NCI-H1092 treated with DMSO at 0.1 percent for 48 hours (cell line): ENCODE results near the gene SPAG9.

Source experiments
- DNase-seq: peaks from one replicate; lab custom pipeline; 2025; lab: John Stamatoyannopoulos, UW

Gene SPAG9

DNA sequence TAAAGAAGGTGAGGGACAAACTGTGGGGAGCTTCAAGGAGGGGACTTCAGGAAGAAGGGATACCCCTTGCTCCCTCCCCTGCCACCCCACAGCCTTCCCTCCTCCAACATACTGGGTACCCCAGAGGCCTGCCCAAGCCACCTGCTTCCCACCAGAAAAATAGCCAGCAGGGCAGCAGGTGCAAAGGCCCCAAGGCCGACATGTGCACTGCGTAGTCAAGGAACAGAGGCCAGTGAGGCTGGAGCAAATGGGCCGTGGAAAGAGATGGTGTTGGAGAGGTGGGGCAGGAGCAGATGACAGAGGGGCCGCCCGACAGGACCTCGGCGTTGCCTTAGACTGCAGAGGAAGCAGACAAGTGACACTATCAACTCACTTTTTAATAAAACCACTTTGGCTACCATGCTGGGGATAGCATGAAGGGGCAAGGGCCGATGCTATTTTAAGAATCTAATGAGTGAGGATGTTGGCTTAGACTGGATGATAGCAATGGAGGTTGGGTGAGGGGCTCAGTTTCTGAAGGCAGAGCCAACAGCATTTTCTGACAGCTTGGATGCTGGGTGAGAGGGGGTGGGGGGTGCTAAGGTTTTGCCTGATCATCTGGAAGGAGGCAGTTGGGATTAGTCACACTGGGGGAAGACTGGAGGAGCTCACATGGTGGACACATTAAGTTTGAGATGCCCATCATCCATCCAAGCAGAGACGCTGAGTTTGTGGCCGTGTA, 181.7 kb downstream of the SPAG9 start:
- DNase-seq, result no peak

DNA sequence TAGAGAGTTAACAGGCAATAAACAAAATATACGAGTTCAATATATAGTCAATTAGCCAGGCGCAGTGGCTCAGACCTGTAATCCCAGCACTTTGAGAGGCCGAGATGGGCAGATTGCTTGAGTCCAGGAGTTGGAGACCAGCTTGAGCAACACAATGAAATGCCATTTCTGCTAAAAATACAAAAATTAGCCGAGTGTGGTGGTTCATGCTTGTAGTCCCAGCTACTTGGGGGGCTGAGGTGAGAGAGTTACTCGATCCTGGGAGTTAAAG, 184.7 kb downstream of the SPAG9 start:
- DNase-seq, result no peak

- peak; percentile 27 for DNase-seq
Observed at GRCh38 chr17:50935221-50935995, 185.3 kb downstream of the SPAG9 start.

DNA sequence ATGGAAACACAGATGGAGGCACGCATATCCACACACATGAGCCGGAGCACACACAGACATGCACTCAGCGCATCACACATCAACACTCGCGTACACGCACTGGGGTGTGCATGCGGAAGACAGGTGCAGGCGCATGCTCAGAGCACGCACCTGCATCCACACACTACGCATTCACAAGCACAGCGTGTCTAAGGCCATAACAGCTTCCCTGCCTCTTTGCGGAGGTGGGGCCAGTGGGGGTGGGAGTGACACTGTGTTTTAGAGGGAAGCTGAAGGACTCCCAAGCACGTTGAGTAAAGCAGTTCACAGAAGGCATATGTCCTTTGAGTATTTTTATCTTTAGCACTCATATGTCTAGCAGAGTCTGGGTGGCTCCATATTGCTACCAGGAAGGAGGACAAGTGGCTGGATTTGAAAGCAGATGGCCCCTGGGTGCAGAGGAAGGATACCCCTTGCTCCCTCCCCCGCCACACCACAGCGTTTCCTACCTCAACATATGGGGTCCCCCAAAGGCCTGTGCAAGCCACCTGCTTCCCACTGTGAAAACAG, 185.9 kb downstream of the SPAG9 start:
- no peak for DNase-seq

DNA sequence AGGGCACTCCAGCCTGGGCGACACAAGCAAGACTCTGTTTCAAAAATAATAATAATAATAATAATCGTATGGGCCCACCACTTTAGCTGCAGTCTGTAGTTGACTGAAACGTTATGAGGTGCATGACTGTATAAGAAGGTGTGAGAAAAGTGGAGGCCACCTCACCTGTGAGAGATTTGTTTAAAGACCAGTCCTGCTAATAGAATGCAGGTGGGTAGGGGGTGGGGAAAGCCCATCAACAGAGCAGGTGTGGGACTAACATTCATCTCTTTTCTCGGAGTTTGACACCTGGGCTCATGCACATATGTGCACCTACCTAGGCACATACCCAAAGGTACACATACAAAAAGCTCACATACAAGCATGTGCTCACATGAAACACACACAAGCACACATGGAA, 186.5 kb downstream of the SPAG9 start:
- DNase-seq, result no peak

- peak; percentile 81 for DNase-seq
Observed at GRCh38 chr17:50931144-50931908, 189.3 kb downstream of the SPAG9 start.

DNA sequence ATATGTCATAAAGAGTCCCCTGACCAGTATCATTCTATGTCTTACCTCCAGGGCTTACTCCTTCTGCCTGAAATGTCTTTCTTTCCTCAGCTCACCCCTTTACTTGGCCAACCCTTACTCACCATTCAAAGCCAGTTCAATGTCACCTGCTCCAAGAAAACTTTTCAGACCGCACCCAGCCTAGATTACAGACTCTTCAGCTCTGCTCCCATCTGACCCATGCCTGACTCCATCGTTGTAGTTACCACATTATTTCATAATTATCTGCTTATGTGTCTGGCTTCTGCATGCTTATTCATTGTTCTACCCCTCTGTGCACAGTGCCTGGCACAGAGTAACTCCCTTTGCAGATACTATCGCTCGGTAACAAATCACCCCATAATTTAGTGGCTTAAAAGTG, 192.0 kb downstream of the SPAG9 start:
- no peak for DNase-seq

- DNase-seq, result no peak
Observed at GRCh38 chr17:50927287-50927686, 193.4 kb downstream of the SPAG9 start.

- DNase-seq, result no peak
Observed at GRCh38 chr17:50926523-50926922, 194.1 kb downstream of the SPAG9 start.

- no peak for DNase-seq
Observed at GRCh38 chr17:50925296-50925891, 195.3 kb downstream of the SPAG9 start.

- DNase-seq, result no peak
Observed at GRCh38 chr17:50924800-50925199, 195.9 kb downstream of the SPAG9 start.

DNA sequence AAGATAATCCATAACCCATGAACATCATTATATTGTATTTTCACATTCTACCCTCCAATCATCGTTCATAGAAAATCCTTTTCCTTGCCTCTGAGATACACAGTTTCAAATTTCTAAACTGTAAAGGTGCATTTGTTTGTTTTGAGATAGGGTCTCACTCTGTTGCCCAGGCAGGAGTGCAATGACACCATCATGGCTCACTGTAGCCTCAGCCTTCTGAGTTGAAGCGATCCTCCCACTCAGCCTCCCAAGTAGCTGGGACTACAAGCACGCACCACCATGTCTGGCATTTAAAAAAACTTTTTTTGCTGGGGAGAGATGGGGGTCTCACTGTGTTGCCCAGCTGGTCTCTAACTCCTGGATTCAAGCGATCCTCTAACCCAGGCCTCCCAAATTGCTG, 196.4 kb downstream of the SPAG9 start:
- no peak for DNase-seq

- DNase-seq, result peak; percentile 53
Observed at GRCh38 chr17:50923611-50924010, 197.1 kb downstream of the SPAG9 start.

- no peak for DNase-seq
Observed at GRCh38 chr17:50922721-50923405, 197.8 kb downstream of the SPAG9 start.

- no peak for DNase-seq
Observed at GRCh38 chr17:50922107-50922506, 198.6 kb downstream of the SPAG9 start.

GRCh38 chr17:50920891-50921586, 199.6 kb downstream of the SPAG9 start:
- no peak for DNase-seq

DNA sequence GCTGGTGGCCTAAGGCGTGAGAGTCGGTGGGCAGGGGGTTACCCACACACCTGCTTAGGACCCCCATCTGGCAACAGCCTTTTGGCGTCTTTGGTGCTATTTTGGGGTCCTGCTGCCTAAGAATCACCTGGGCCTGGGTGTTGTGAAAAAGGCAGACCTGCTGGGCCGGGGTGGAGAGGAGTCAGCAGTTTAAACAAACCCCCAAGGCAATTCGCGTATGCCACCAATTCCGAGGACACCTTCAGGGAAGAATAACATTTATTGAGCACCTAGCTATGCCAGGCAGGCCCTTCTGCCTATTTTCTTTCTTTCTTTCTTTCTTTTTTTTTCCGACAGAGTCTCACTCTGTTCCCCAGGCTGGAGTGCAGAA, 200.6 kb downstream of the SPAG9 start:
- DNase-seq, result no peak

DNA sequence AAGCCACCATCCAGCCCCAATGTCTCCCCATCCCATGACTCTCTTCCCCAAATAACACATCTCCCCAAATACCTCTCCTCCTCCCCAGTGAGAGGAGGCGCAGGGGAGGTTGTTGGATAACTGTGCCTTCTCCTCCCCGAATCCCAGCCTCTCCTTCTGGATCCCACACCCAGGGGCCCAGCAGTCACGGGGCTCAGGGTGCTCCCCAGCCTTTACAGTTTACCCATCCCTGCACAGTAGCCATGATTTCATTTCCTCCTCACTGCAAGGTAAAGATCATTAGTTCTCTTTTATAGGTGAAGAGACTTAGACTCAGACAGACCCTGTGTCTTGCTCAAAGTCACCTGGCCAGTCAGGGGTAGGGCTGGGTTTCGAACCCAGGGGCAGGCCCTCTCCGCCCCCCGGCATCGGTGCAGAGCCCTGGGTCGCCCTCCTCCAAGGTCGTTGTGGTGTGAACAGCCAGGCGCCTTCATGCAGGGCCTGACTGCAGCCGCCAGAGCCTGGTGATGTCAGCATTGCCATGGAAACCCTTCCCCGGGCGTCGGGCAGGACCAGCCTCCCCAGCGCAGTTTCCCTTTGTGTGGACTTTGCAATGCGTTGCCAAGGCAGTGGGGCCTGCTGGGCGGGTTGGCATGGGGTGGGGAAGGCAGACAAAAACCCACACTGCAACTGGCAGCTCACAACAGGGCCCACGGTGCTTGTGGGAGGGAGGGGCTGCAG, 201.2 kb downstream of the SPAG9 start:
- DNase-seq, result peak; percentile 94

DNA sequence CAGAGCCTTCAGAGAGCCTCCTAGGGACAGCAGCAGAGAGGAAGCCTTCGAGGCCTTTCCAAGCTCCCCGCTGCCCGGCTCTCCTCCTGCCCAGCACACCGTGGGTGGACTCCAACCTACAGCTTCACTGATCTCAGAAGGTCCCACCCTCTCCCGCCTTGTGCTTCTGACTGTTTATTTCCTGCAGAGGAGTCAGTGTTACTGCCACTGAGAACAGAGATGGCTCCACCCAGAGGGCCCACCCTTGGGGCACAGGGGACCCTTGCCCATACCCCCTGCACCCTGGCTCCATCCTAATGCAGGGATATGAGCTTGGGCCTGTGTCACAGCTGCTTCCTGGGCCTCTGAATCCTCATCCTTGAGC, 201.8 kb downstream of the SPAG9 start:
- DNase-seq, result no peak

- no peak for DNase-seq
Observed at GRCh38 chr17:50918071-50918932, 202.4 kb downstream of the SPAG9 start.
